ENCODE measurements around the gene POLR1A.

GRCh38 chr2:86025229-86025820 is 80.4 kb downstream of the POLR1A start:
- TF ChIP-seq CTCF (IDR thresholded peaks at IDR 0.05; ENCODE audit: low read depth, low read length) (no peak), EZH2phosphoT487 (IDR thresholded peaks at IDR 0.05; ENCODE audit: low read depth) (no peak)
